Anterior cingulate cortex (tissue), 58 donors: ENCODE measurements around the gene GGNBP2.

Experiments used
- DNase-seq, 58 donors: peaks; one replicate each; lab custom pipeline; 2025; lab: John Stamatoyannopoulos, UW

GGNBP2 gene

GRCh38 chr17:36627101-36627500 is 82.4 kb downstream of the GGNBP2 start:
- DNase-seq, result no peak

- DNase-seq, result no peak
Measured at GRCh38 chr17:36628576-36628975, 83.9 kb downstream of the GGNBP2 start.

GRCh38 chr17:36629252-36629847 is 84.6 kb downstream of the GGNBP2 start:
- peak in 56 of 58 donors; percentile 7 to 85 (median 57) for DNase-seq

GRCh38 chr17:36629970-36630502 is 85.3 kb downstream of the GGNBP2 start:
- no peak for DNase-seq

DNA sequence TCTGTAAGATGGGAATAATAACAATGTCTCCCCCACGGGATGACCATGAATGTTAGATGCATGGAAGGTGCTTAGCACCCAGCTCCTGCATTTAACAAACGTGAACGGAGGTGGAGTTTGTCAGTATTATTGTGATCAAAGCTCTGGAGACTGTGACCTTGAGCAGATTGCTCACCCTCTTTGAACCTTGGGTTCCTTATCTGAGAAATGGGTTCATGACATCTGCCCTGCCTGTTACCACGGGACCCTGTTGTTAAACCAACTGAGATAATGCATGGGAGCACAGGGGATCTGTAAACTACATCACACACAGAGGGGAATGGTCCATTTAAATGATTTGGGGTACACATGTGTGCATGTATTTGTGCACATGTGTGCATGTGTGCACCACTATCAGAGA is 86.3 kb downstream of the GGNBP2 start:
- DNase-seq, result no peak

- DNase-seq, result peak in 2 of 58 donors; percentile 7 to 30
Measured at GRCh38 chr17:36632916-36633771, 88.4 kb downstream of the GGNBP2 start.
